Kidney (tissue), 14 donors: ENCODE data around the gene CCDC160. TPM values are rescaled to one million over a fixed set of nuclear protein-coding genes. Genes with fewer than 3 reads are reported as not detected.
"Not testable (repeated sequence)": the region's sequence is repeated elsewhere in the genome, so short reads cannot be mapped to it uniquely, and the experiment has no call there.

Source experiments
- DNase-seq, 5 donors: peaks; one replicate each; pipeline ENCODE4 v3.0.0-alpha.2; 2013 to 2020
- FAIRE-seq: peaks from 2 replicates; lab custom pipeline; 2012; peaks lifted over from hg19 to GRCh38; lab: Jason Lieb, UNC
- H3K27ac ChIP-seq, 2 donors: one replicate each; pipeline ENCODE4 v1.7.0; 2013; ENCODE audit warnings: low read depth in 2 of 2, low read length in 2 of 2, inconsistent platforms in 1 of 2
- H3K27me3 ChIP-seq: one replicate; pipeline ENCODE4 v1.7.1; 2013; ENCODE audit warnings: low read length, inconsistent platforms; ENCODE audit not compliant: control insufficient read depth, insufficient read depth
- H3K36me3 ChIP-seq, 3 donors: one replicate each; pipeline versions ENCODE4 v1.7.0 to v1.7.1; 2013; ENCODE audit warnings: low read length in 3 of 3, control low read depth in 1 of 3, inconsistent platforms in 1 of 3; ENCODE audit not compliant: insufficient read depth in 3 of 3, control insufficient read depth in 2 of 3
- H3K4me1 ChIP-seq, 3 donors: one replicate each; pipeline versions ENCODE4 v1.7.0 to v1.7.1; 2013; ENCODE audit warnings: low read length in 3 of 3, inconsistent platforms in 1 of 3, low read depth in 1 of 3; ENCODE audit not compliant: control insufficient read depth in 2 of 3, insufficient read depth in 2 of 3
- H3K4me3 ChIP-seq, 3 donors: one replicate each; pipeline versions ENCODE4 v1.7.0 to v1.8.1; 2013; ENCODE audit warnings: low read length in 3 of 3, control low read depth in 1 of 3, inconsistent platforms in 1 of 3
- H3K9ac ChIP-seq, 3 donors: one replicate each; pipeline versions ENCODE4 v1.7.0 to v1.7.1; 2013; ENCODE audit warnings: low read length in 3 of 3, control low read depth in 1 of 3, inconsistent platforms in 1 of 3
- H3K9me3 ChIP-seq, 3 donors: one replicate each; pipeline versions ENCODE4 v1.7.0 to v1.7.1; 2013; ENCODE audit warnings: low read length in 3 of 3, control low read depth in 1 of 3, inconsistent platforms in 1 of 3; ENCODE audit not compliant: control insufficient read depth in 2 of 3, insufficient read depth in 1 of 3
- intact Hi-C: fragments of 100-400 bp; cut with DNase I; formaldehyde crosslinking; loops from one replicate; pipeline ENCODE4 v1.11.1; 2022
- polyA plus RNA-seq: library from polyadenylated mRNA; stranded (reverse); fragments of 350-450 nt; fragmentation: Illumina TruSeq; extraction: RNeasy Lipid Tissue Mini Kit (QIAGEN cat#74804); gene quantifications from one replicate; pipeline ENCODE4 v1.2.3, GENCODE V29; 2014; ENCODE audit warnings: low read depth, low replicate concordance; ENCODE audit not compliant: insufficient read depth
- total RNA-seq: library from RNA; stranded (reverse); fragmentation: NEBNext Ultra II Directional; extraction: Animal tissue kit (Norgen Biotek cat#: 25700); gene quantifications from one replicate; pipeline ENCODE4 v1.2.1, GENCODE V29; 2021
- TF ChIP-seq, protein P1 (sequence below): IDR thresholded peaks from 3 replicates; pipeline ENCODE4 v1.5.1; 2012; ENCODE audit warnings: mild to moderate bottlenecking, moderate library complexity, borderline replicate concordance; ENCODE audit not compliant: insufficient read depth; ENCODE audit errors: extremely low read depth
- donor health status: control.
- donor health status: control.
- donor health status: control.
- donor health status: control.
- donor health status: control.
- donor health status: DM: yes; HTN: yes; CAD: no.
- donor health status: Normal renal cell carcinoma (clear cell type).

CCDC160 gene
- total and polyA plus RNA-seq, 2 donors from 2014 or later: 4.9 to 7.0 TPM

DNA sequence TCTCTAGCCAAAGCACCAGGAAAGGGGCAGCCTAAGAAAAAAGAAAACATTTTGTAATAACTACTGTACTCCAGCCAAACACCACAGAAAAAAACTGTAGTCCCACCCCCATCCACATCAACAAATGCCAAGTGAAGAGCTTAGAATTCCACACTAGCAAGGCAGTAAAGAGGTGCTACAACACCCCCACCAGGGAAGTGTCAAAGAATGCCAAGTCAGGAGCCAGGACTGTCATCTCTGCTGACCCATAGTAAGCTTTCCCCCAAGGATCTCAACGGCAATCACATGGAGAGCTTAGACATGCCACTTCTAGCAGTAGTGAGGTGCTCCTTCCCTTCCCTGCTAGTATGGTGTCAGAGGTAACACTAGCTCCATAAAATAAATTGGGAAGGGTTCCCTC, 34.4 kb upstream of the CCDC160 start:
- Histone ChIP-seq H3K27ac (no peak overlapping the region), H3K27me3 (no peaks in the 10 kb centered on the region), H3K36me3 (no peaks in the 10 kb centered on the region), H3K4me3 (no peak overlapping the region), H3K9ac (no peak overlapping the region), H3K4me1 (no peaks in the 10 kb centered on the region), H3K9me3 (no peaks in the 10 kb centered on the region)
- no peak for FAIRE-seq
- intact Hi-C loops: no loop called here
- TF ChIP-seq, protein P1, sequence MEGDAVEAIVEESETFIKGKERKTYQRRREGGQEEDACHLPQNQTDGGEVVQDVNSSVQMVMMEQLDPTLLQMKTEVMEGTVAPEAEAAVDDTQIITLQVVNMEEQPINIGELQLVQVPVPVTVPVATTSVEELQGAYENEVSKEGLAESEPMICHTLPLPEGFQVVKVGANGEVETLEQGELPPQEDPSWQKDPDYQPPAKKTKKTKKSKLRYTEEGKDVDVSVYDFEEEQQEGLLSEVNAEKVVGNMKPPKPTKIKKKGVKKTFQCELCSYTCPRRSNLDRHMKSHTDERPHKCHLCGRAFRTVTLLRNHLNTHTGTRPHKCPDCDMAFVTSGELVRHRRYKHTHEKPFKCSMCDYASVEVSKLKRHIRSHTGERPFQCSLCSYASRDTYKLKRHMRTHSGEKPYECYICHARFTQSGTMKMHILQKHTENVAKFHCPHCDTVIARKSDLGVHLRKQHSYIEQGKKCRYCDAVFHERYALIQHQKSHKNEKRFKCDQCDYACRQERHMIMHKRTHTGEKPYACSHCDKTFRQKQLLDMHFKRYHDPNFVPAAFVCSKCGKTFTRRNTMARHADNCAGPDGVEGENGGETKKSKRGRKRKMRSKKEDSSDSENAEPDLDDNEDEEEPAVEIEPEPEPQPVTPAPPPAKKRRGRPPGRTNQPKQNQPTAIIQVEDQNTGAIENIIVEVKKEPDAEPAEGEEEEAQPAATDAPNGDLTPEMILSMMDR: no peak
- DNase-seq: no peak

DNA sequence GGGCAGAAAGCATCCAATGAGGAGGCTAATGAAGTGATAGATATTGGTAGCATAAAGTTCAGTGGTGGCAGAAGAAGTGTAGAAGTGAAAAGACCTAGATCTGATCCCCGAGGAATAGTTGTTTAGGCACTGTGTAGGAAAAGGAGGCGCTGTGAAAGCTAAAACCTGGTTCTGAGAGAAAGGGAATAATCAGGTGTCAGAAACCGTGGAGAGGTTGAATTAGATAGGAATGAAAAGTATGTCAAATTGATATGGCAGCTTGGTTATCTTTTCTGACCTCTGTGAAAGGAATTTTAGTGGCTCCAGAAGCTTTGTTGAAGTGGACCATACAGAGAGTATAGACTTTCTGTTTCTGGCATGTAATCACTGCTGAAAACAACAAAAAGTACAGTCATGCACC, 30.8 kb upstream of the CCDC160 start:
- no peak overlapping the region for H3K27ac ChIP-seq
- H3K36me3 ChIP-seq: no peaks in the 10 kb centered on the region
- FAIRE-seq (no peak), DNase-seq (no peak)
- no peaks in the 10 kb centered on the region for H3K4me1 ChIP-seq
- H3K27me3 ChIP-seq: no peaks in the 10 kb centered on the region
- H3K4me3 ChIP-seq: no peak overlapping the region
- TF ChIP-seq, protein P1: no peak
- no peaks in the 10 kb centered on the region for H3K9me3 ChIP-seq
- intact Hi-C loops: no loop called here
- no peak overlapping the region for H3K9ac ChIP-seq

DNA sequence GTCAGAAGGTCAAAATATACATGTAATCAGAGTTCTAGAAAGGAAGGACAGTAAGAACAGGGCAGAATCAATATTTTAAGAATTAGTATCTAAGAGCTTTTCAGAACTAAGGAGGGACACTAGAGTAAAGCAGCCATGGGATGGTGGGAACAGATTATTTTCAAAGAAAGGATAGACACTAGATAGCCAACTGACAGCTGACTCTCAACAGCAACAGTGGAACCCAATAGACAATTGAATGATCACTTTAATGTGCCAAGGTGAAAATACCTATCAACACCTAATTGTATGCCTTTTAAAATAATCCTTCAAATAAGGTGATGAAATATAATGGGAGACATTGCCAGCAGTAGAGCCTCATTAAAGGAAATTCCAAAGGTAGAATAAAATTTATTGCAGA, 26.5 kb upstream of the CCDC160 start:
- Histone ChIP-seq H3K4me3 (no peak overlapping the region), H3K36me3 (no peaks in the 10 kb centered on the region), H3K27me3 (no peaks in the 10 kb centered on the region), H3K27ac (no peak overlapping the region), H3K9ac (no peak overlapping the region), H3K4me1 (no peaks in the 10 kb centered on the region), H3K9me3 (no peaks in the 10 kb centered on the region)
- DNase-seq: no peak
- intact Hi-C loops: no loop called here
- no peak for FAIRE-seq
- TF ChIP-seq, protein P1: no peak

DNA sequence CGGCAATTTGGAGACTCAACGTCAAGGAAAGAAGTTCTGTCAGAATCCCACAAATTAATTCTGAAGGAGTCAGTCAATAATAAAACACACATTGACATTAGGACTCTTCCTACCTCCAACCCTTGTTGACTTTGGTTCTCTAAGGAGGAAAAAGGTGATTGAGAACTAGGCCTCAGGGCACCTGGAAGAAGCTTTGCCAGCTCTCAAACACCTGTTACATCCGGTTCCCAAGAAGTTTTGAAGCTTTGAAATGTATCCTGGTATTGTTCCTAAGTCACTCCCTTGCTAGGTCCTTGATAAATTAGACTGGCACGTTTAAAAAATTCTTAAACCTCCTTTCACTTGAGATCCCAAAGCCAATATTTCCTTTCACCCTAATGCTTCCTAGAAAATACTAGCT, 1.7 kb upstream of the CCDC160 start:
- H3K9me3 ChIP-seq: no peaks in the 10 kb centered on the region
- H3K27ac ChIP-seq: no peak overlapping the region
- TF ChIP-seq, protein P1: no peak
- no peaks in the 10 kb centered on the region for H3K27me3 ChIP-seq
- DNase-seq: no peak
- H3K36me3 ChIP-seq: no peaks in the 10 kb centered on the region
- no peak overlapping the region for H3K9ac ChIP-seq
- no peak for FAIRE-seq
- H3K4me1 ChIP-seq: peaks cover 0 to 3% (median 0%) of the 10 kb centered on the region in 3 donors
- intact Hi-C loops: no loop called here
- H3K4me3 ChIP-seq: no peak overlapping the region

DNA sequence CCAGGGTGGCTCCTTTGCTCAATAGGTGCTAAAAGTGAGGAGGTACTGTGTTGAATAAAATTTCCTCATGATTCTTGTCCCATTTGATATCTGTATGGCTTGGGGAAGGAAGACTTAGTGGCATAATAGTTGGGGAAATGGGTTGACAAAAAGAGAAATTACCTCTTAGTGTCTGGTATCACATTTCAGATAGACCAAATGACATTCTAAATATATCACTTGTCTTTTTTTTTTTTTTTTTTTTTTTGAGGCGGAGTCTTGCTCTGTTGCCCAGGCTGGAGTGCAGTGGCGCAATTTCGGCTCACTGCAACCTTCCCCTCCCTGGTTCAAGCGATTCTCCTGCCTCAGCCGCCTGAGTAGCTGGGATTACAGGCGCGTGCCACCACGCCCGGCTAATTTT, 1.2 kb downstream of the CCDC160 start:
- not testable (repeated sequence) for H3K36me3 ChIP-seq, FAIRE-seq, H3K27me3 ChIP-seq

More for the DNA sequence above, 1.2 kb downstream of the CCDC160 start:
- DNase-seq, H3K9me3 ChIP-seq, H3K27ac ChIP-seq, H3K4me1 ChIP-seq, intact Hi-C loops: not testable (repeated sequence)
- Histone ChIP-seq H3K4me3 (peak overlapping the region; percentile 41 to 63 (median 52)), H3K9ac (peak overlapping the region in 1 of 3 donors; percentile 41)
